Fibroblast of the aortic adventitia (primary cell): ENCODE measurements around the gene SPPL3. TPM values are rescaled to one million over a fixed set of nuclear protein-coding genes. Genes with fewer than 3 reads are reported as not detected.

ENCODE experiments used
- DNase-seq: peaks from one replicate; pipeline ENCODE4 v3.0.0-alpha.2; 2010; ENCODE audit warnings: low read depth
- H3K4me3 ChIP-seq: 2 replicates; pipeline ENCODE4 v1.5.1; 2011; ENCODE audit warnings: low read depth, mild to moderate bottlenecking, control low read depth, low read length, moderate library complexity
- CTCF ChIP-seq: IDR thresholded peaks from 2 replicates; pipeline ENCODE4 v1.5.1; 2011; ENCODE audit warnings: mild to moderate bottlenecking, low read length, control low read depth, inconsistent platforms; ENCODE audit not compliant: insufficient read depth
- total RNA-seq: library from RNA; depleted of rRNA; stranded (reverse); fragments of >200 nt; gene quantifications from 2 replicates; pipeline ENCODE4 v1.2.3, GENCODE V29; 2012; ENCODE audit warnings: low replicate concordance

Gene SPPL3
- total RNA-seq, 1 donor = 18.3 TPM

GRCh38 chr12:120846721-120847120 lies 57.4 kb downstream of the SPPL3 start:
- no peak for TF ChIP-seq CTCF

GRCh38 chr12:120845696-120846095 lies 58.5 kb downstream of the SPPL3 start:
- no peak for DNase-seq
- no peak overlapping the region for H3K4me3 ChIP-seq
- TF ChIP-seq CTCF = no peak

More at GRCh38 chr12:120846721-120847120, 57.4 kb downstream of the SPPL3 start:
- peak; percentile 33 for DNase-seq
- no peak overlapping the region for H3K4me3 ChIP-seq

- TF ChIP-seq CTCF = no peak
- no peak for DNase-seq
- no peak overlapping the region for H3K4me3 ChIP-seq
These were observed 59.2 kb downstream of the SPPL3 start for GRCh38 chr12:120844768-120845449.

- TF ChIP-seq CTCF = no peak
- H3K4me3 ChIP-seq = no peak overlapping the region
- DNase-seq = no peak
These were observed 59.9 kb downstream of the SPPL3 start for GRCh38 chr12:120844297-120844696.

GRCh38 chr12:120843472-120843871 lies 60.7 kb downstream of the SPPL3 start:
- TF ChIP-seq CTCF = no peak
- no peak overlapping the region for H3K4me3 ChIP-seq
- DNase-seq = no peak

GRCh38 chr12:120842595-120842994 lies 61.6 kb downstream of the SPPL3 start:
- no peak overlapping the region for H3K4me3 ChIP-seq
- no peak for DNase-seq
- no peak for TF ChIP-seq CTCF

GRCh38 chr12:120841525-120841924 lies 62.6 kb downstream of the SPPL3 start:
- no peak for TF ChIP-seq CTCF
- no peak for DNase-seq
- no peak overlapping the region for H3K4me3 ChIP-seq
